Fibroblast of the aortic adventitia (primary cell): Measurements from ENCODE around the gene LRRC74A. TPM values are rescaled to one million over a fixed set of nuclear protein-coding genes. Genes with fewer than 3 reads are reported as not detected.
"Not testable (repeated sequence)": the region's sequence is repeated elsewhere in the genome, so short reads cannot be mapped to it uniquely, and the experiment has no call there.

Source experiments
- DNase-seq: peaks from one replicate; pipeline ENCODE4 v3.0.0-alpha.2; 2010; ENCODE audit warnings: low read depth
- H3K4me3 ChIP-seq: 2 replicates; pipeline ENCODE4 v1.5.1; 2011; ENCODE audit warnings: low read depth, mild to moderate bottlenecking, control low read depth, low read length, moderate library complexity
- total RNA-seq: library from RNA; depleted of rRNA; stranded (reverse); fragments of >200 nt; gene quantifications from 2 replicates; pipeline ENCODE4 v1.2.3, GENCODE V29; 2012; ENCODE audit warnings: low replicate concordance
- TF ChIP-seq, protein P1 (sequence below): IDR thresholded peaks from 2 replicates; pipeline ENCODE4 v1.5.1; 2011; ENCODE audit warnings: mild to moderate bottlenecking, low read length, control low read depth, inconsistent platforms; ENCODE audit not compliant: insufficient read depth

LRRC74A gene
- total RNA-seq, 1 donor, result not detected

DNA sequence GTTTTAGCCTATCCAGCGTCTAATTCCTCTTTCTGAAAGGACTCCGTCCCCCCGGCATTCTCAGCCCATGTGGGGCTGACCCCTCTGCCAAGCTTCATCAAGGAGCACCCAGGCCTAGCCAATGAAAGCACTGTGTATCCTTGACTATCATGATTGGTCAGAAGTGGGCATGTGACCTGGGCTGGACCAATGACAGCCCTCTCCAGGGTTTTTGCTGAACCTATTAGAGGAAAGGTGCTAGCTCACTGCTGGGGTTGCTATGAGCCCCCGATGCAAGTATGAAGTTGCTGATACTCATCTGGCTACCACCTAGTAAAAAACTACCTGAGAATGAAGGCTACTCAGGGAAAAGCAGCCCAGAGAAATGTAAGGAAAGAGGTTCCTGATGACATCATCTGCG lies 68.1 kb downstream of the LRRC74A start:
- TF ChIP-seq, protein P1, sequence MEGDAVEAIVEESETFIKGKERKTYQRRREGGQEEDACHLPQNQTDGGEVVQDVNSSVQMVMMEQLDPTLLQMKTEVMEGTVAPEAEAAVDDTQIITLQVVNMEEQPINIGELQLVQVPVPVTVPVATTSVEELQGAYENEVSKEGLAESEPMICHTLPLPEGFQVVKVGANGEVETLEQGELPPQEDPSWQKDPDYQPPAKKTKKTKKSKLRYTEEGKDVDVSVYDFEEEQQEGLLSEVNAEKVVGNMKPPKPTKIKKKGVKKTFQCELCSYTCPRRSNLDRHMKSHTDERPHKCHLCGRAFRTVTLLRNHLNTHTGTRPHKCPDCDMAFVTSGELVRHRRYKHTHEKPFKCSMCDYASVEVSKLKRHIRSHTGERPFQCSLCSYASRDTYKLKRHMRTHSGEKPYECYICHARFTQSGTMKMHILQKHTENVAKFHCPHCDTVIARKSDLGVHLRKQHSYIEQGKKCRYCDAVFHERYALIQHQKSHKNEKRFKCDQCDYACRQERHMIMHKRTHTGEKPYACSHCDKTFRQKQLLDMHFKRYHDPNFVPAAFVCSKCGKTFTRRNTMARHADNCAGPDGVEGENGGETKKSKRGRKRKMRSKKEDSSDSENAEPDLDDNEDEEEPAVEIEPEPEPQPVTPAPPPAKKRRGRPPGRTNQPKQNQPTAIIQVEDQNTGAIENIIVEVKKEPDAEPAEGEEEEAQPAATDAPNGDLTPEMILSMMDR, result no peak
- DNase-seq, result no peak
- no peak overlapping the region for H3K4me3 ChIP-seq

DNA sequence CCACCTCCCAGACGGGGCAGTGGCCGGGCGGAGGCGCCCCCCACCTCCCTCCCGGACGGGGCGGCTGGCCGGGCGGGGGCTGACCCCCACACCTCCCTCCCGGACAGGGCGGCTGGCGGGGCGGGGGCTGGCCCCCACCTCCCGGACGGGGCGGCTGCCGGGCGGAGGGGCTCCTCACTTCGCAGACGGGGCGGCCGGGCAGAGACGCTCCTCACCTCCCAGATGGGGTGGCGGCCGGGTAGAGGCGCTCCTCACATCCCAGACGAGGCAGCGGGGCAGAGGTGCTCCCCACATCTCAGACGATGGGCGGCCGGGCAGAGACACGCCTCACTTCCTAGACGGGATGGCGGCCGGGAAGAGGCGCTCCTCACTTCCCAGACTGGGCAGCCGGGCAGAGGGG lies 71.8 kb downstream of the LRRC74A start:
- not testable (repeated sequence) for DNase-seq, H3K4me3 ChIP-seq

DNA sequence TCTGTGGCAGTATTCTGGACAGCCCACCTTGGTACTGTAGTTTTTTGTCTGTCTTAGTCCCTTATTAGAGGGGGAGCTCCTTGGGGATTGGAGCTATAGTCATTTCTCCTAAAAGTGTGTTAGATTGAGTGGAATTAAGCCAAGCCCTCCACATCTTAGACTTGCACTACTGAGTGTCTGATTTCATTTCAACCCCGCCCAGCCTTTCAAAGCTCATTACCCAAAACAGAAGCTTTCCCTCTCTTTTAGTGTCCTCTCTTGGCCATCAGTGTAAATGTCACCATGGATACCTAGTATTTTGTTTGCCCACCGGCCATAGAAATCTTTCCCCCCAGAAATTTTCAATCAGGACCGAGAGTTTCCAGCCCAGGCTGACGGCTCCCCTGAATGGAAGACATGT lies 74.5 kb downstream of the LRRC74A start:
- TF ChIP-seq, protein P1, result no peak
- no peak for DNase-seq
- no peak overlapping the region for H3K4me3 ChIP-seq

DNA sequence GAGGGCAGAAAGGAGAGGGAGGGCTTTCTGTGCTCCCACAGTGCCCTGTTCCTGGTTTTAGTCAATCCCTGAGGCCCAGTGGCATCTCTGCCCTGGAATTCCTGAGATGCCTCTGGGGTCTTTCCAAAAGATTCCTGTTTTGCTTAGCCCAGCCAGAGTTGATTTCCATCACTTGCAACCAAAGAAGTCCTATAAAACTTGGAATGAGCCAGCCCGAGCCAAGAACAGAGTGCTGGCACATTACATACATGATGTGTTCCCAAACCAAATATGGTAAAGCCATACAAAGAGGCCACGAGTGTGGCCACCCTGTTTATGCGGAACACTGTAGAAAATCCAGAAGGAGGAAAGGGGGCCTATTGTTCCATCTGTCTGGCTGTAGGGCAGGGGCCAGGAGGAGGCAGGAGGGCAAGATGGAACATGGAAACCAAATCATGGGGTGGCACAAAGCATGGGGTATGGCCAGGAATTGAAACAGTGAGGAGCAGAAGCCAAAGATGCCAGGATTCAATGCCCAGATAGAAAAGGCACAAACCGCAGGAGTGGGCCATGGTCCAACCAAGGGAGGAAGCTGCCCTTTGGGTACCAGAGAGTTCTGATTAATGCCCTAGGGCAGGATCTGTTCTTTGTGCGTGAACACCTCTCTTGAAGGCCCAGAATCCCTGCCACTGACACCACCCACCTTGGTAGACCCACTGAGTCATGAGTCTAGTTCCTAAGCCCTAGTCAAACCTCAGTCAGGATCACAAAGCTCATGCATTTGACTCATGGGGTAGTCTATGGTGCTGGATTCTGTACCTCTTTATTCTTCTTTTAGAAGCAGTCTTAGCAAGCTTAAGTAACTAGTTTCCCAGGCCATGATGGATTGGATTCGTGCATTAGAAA lies 75.2 kb downstream of the LRRC74A start:
- no peak overlapping the region for H3K4me3 ChIP-seq
- peak; percentile 61 for DNase-seq
- TF ChIP-seq, protein P1, result no peak

DNA sequence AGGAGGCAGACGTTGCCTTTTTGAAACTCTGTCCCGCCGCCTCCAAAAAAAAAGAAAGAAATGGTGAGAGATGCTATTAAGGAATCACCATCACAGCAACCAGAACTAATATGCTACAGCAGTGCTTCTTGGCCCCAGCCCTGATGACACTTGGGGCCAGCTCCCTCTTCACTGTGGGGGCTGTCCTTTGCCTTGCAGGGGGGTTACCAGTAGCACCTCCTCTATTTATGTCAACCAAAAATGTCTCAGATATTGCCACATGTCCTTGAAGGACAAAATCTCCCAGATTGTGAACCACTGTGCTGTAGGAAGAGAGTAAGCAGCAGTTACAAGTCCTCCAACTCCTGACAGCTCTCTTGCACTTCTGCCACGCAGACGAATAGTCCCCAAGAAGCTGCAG lies 76.4 kb downstream of the LRRC74A start:
- TF ChIP-seq, protein P1, result no peak
- H3K4me3 ChIP-seq, result no peak overlapping the region
- no peak for DNase-seq

DNA sequence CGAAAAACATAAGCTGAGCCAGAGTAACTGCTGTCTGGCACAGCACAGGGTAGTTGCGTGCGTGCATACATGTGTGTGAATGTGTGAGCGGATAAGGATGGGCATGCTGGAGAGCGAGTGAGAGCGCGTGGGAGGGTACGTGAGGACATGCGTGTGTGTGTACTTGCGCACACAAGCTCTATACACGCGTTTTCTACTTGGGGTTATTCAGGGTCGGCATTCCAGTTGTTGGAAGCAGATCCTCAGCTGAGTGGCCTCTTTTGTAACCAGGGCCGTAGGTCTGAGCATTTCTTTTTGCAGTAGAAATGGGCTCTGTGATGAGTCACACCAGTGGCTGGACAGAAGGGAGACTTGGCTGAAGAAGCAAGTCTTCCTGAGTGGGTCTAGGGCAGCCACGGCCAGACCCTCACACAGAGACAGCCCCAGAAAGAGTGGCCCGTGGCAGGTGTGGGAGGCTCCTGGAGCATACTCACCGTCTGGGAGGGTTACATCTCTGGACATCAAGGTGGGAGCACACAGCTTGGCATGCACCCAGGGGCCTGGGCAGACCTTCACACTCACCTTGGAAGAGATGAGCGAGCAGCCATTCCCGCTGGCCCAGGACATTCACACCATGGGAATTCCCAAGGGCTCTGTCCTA lies 78.0 kb downstream of the LRRC74A start:
- H3K4me3 ChIP-seq, result no peak overlapping the region
- DNase-seq, result peak; percentile 96
- TF ChIP-seq, protein P1, result no peak

DNA sequence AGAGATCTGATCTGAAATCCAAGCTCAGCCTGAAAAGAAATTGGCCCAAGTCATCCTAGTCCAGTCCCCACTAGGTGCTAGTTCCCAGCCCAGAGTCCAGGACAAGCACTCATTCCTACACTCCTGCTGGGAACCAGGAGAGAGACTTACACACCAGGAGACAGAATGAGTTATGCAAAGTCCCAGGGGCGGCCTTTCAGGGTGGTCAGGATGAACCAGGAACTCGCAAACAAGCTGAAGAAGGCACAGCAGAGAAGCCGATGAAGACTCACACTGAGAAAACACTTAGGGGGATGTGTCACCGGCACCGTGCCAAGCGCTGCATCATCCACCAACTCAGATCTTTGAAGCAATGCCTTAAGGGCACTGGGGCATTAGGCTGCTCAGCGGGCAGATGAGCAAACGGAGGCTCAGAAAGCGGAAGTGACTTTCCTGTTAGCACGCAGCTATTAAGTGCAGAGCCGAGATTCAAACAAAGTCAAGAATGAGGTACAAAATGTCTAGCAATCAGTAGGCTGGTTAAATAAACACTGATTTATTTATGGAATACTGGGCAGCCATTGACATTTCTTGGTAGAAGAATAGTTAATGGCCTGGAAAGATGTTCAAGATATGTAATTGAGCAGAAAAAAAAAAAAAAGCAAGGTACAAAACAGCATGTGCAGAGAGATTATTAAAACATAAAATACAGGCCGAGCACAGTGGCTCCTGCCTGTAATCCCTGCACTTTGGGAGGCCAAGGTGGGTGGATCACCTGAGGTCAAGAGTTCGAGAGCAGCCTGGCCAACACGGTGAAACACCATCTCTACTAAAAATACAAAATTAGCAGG lies 78.7 kb downstream of the LRRC74A start:
- no peak overlapping the region for H3K4me3 ChIP-seq
- DNase-seq, result peak; percentile 85
- TF ChIP-seq, protein P1, result no peak
